Large intestine (tissue), 3 donors: Measurements from ENCODE around the gene ATP5F1A. TPM values are rescaled to one million over a fixed set of nuclear protein-coding genes. Genes with fewer than 3 reads are reported as not detected.

Experiments
- DNase-seq, 2 donors: peaks; one replicate each; pipeline versions ENCODE4 v3.0.0 to v3.0.0-alpha.2; 2013
- H3K27ac ChIP-seq: one replicate; pipeline ENCODE4 v1.5.1; 2013; ENCODE audit warnings: low read length
- H3K27me3 ChIP-seq: 2 replicates; pipeline ENCODE4 v1.6.1; 2013; ENCODE audit warnings: low read length; ENCODE audit not compliant: control insufficient read depth, insufficient read depth
- H3K36me3 ChIP-seq: 2 replicates; pipeline ENCODE4 v1.6.1; 2013; ENCODE audit warnings: low read length; ENCODE audit not compliant: control insufficient read depth, insufficient read depth
- H3K4me1 ChIP-seq: one replicate; pipeline ENCODE4 v1.6.1; 2013; ENCODE audit warnings: low read length; ENCODE audit not compliant: control insufficient read depth, insufficient read depth
- H3K4me3 ChIP-seq: one replicate; pipeline ENCODE4 v1.5.1; 2013; ENCODE audit warnings: low read length
- H3K9me3 ChIP-seq: one replicate; pipeline ENCODE4 v1.6.1; 2013; ENCODE audit warnings: mild to moderate bottlenecking, low read depth, low read length, moderate library complexity; ENCODE audit not compliant: control insufficient read depth
- WGBS: methylation state at CpG from one replicate; pipeline ENCODE4 v1.1.5; 2013; ENCODE audit warnings: low lambda C conversion rate; ENCODE audit not compliant: insufficient coverage; 5-methylcytosine and 5-hydroxymethylcytosine counted together
- polyA plus RNA-seq: library from polyadenylated mRNA; unstranded; fragments of 120-200 nt; gene quantifications from one replicate; pipeline ENCODE4 v1.2.1, GENCODE V29; 2013

The ATP5F1A gene
- polyA plus RNA-seq, 1 donor, result 638 TPM

GRCh38 chr18:46067438-46068007 lies 30.6 kb downstream of the ATP5F1A start:
- WGBS, result 73% methylated on average over 2 of the region's 5 CpGs
- Histone ChIP-seq H3K27me3 (no peaks in the 10 kb centered on the region), H3K27ac (no peak overlapping the region), H3K4me3 (no peak overlapping the region), H3K9me3 (no peaks in the 10 kb centered on the region), H3K36me3 (no peaks in the 10 kb centered on the region), H3K4me1 (peaks cover 6% of the 10 kb centered on the region)
- DNase-seq, result no peak

- H3K27ac ChIP-seq, result no peak overlapping the region
- H3K36me3 ChIP-seq, result no peaks in the 10 kb centered on the region
- H3K27me3 ChIP-seq, result no peaks in the 10 kb centered on the region
- DNase-seq, result no peak
- no peak overlapping the region for H3K4me3 ChIP-seq
- H3K4me1 ChIP-seq, result peaks cover 8% of the 10 kb centered on the region
- WGBS, result no CpG with 5 or more reads among the region's 5 CpGs
- no peaks in the 10 kb centered on the region for H3K9me3 ChIP-seq
Observed at GRCh38 chr18:46062781-46063180, 35.3 kb downstream of the ATP5F1A start.

GRCh38 chr18:46061796-46062195 lies 36.3 kb downstream of the ATP5F1A start:
- DNase-seq, result no peak
- WGBS, result 100% methylated on average over 1 of the region's 1 CpG
- Histone ChIP-seq H3K27ac (no peak overlapping the region), H3K4me3 (no peak overlapping the region), H3K27me3 (no peaks in the 10 kb centered on the region), H3K36me3 (no peaks in the 10 kb centered on the region), H3K9me3 (no peaks in the 10 kb centered on the region), H3K4me1 (peaks cover 8% of the 10 kb centered on the region)

DNA sequence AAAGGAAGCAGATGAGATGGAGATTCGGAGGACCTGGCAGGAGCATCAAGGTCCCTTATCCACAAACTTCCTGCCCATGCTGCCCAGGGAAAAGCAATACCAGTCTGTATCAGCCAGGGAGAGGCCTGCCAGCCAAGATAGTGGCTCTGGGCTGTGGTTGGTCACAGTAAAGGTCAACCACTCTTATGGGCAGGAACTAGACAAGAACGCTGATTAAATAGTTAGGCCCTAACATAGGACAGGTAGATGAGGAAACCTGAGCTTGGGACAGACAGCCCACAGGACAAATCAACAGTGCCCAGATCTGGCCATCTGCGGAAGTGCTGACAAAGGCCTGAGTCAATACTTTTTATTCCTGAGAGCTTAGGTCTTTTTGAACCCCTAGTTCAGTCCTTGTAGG lies 36.7 kb downstream of the ATP5F1A start:
- Histone ChIP-seq H3K4me3 (no peak overlapping the region), H3K27ac (no peak overlapping the region), H3K27me3 (no peaks in the 10 kb centered on the region), H3K36me3 (no peaks in the 10 kb centered on the region), H3K4me1 (peaks cover 8% of the 10 kb centered on the region), H3K9me3 (no peaks in the 10 kb centered on the region)
- DNase-seq, result no peak
- no CpG with 5 or more reads among the region's 3 CpGs for WGBS

DNA sequence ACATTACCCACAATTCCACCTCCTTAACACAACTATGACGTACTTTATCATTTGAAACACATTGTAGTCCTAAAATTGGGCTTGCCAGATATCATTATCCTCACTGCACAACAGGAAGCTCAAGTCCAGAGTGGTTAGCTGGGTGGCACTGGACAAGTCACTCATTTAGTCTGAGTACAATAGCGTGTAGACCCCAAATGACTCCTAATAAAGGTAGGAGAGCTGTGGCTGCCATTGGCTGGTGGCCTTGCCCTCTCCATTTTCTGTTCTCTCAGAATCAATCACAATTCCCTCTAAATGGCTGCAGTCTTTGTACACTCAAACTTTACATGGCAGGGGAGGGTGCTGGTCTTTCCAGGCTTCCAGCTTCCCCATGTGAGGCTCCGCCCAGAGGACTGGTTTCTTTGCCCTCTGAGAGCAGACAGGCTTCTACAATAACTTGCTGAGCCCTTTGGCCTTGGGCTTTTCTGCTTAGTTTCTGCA lies 37.7 kb downstream of the ATP5F1A start:
- peaks cover 8% of the 10 kb centered on the region for H3K4me1 ChIP-seq
- H3K27me3 ChIP-seq, result no peaks in the 10 kb centered on the region
- WGBS, result no CpG with 5 or more reads among the region's 3 CpGs
- no peaks in the 10 kb centered on the region for H3K36me3 ChIP-seq
- no peak overlapping the region for H3K4me3 ChIP-seq
- no peaks in the 10 kb centered on the region for H3K9me3 ChIP-seq
- peak overlapping the region; percentile 56 for H3K27ac ChIP-seq
- peak; percentile 53 to 78 for DNase-seq

GRCh38 chr18:46055838-46056230 lies 42.3 kb downstream of the ATP5F1A start:
- H3K4me1 ChIP-seq, result peaks cover 17% of the 10 kb centered on the region
- H3K27ac ChIP-seq, result no peak overlapping the region
- WGBS, result no CpG with 5 or more reads among the region's 4 CpGs

DNA sequence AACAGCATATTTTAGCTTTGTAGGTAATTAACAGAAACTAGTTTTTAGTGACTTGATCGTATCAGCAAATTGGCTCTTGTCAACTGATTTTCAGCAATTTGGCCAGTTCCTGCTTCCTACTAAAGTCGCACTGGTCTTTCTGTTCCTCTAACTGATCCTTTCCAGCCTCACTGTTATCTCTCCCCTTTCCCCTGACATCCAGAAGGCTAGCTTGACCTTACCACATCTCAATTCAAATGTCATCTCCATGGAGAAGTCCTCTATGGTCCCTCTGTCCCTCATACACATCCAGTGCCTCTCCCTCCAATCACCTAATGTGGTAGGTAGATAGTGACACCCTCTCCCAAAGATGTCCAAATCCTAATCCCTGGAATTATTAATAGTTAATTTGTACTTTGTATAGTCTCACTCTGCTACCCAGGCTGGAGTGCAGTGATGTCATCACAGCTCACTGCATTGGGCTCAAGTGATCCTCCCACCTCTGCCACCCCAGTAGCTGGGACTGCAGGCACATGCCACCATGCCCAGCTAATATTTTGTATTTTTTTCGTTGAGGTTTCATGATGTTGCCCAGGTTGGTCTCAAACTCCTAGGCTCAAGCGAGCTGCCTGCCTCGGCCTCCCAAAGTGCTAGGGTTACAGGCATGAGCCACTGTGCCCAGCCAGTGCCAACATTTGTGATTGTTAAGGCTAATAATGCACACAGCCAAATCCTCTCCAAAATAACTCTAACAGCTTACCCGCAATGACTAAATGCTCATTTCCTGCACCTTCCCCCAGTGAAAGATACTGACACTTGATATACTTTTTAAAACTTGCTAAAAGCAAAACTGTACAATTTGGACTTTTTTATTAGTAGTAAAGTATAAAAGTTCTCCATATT lies 42.9 kb downstream of the ATP5F1A start:
- H3K4me1 ChIP-seq, result peaks cover 11% of the 10 kb centered on the region
- H3K9me3 ChIP-seq, result no peaks in the 10 kb centered on the region
- no peak overlapping the region for H3K4me3 ChIP-seq
- H3K36me3 ChIP-seq, result no peaks in the 10 kb centered on the region
- no peak overlapping the region for H3K27ac ChIP-seq
- DNase-seq, result no peak
- WGBS, result 93% methylated on average over 3 of the region's 6 CpGs
- H3K27me3 ChIP-seq, result no peaks in the 10 kb centered on the region

More at GRCh38 chr18:46055838-46056230, 42.3 kb downstream of the ATP5F1A start:
- H3K9me3 ChIP-seq, result no peaks in the 10 kb centered on the region
- no peaks in the 10 kb centered on the region for H3K36me3 ChIP-seq
- no peak for DNase-seq
- H3K27me3 ChIP-seq, result no peaks in the 10 kb centered on the region
- no peak overlapping the region for H3K4me3 ChIP-seq

- Histone ChIP-seq H3K27me3 (no peaks in the 10 kb centered on the region), H3K36me3 (no peaks in the 10 kb centered on the region), H3K9me3 (peaks cover 6% of the 10 kb centered on the region), H3K27ac (no peak overlapping the region), H3K4me1 (peaks cover 10% of the 10 kb centered on the region), H3K4me3 (no peak overlapping the region)
- no peak for DNase-seq
- 95% methylated on average over 3 of the region's 6 CpGs for WGBS
Observed at GRCh38 chr18:46053368-46054095, 44.6 kb downstream of the ATP5F1A start.

DNA sequence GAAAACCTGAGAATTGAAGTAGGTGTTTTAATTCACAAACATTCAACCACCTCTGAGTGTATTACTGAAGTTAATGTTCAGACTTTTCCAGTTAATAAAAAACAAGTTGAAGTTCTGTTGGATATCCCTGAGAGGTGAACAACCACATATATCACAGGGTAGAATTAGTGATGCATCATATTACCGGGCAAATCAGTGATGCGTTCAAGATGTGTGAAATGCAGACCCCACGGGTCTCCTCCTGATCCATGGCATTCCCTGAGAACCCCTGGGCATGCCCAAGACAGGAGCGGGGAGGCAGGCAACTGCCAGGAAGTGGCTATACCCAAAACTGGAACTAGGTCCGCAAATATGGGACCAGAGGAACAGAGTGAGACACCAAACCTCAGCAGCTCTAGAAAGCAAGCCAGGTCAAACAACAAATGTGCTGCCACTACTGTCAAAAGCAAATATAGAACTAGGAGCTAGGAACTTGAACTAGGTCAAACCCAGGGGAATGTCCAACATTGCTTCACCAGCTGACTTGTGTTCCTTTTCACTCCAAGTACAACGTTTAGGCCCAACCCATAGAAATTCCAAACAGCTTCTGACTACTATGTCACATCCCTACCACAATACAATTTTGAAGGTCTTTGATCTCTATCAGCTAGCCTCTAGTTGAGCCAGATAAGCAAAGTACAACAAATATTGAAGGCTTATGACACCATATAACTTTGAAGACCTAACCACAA lies 46.2 kb downstream of the ATP5F1A start:
- Histone ChIP-seq H3K4me3 (no peak overlapping the region), H3K36me3 (no peaks in the 10 kb centered on the region), H3K27me3 (no peaks in the 10 kb centered on the region), H3K27ac (peak overlapping the region; percentile 70), H3K4me1 (peaks cover 10% of the 10 kb centered on the region), H3K9me3 (peaks cover 8% of the 10 kb centered on the region)
- WGBS, result no CpG with 5 or more reads among the region's 6 CpGs
- peak; percentile 47 to 68 for DNase-seq

DNA sequence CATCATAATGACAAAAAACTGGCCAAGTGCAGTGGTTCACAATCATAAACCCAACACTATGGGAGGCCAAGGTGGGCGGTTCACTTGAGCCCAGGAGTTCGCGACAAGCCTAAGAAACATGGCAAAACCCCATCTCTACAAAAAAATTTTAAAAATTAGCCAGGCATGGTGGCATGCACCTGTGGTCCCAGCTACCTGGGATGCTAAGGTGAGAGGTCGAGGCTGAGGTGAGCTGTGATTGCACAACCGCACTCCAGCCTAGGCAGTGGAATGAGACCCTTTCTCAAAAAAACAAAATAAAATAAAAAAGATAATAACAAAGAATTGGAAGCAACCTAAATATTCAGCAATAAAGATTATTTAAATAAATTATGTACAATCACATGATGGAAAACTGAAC lies 47.8 kb downstream of the ATP5F1A start:
- peaks cover 8% of the 10 kb centered on the region for H3K9me3 ChIP-seq

More for the DNA sequence above, 47.8 kb downstream of the ATP5F1A start:
- WGBS, result 100% methylated on average over 1 of the region's 5 CpGs
- Histone ChIP-seq H3K27me3 (no peaks in the 10 kb centered on the region), H3K27ac (no peak overlapping the region), H3K36me3 (no peaks in the 10 kb centered on the region), H3K4me3 (no peak overlapping the region), H3K4me1 (peaks cover 10% of the 10 kb centered on the region)
- DNase-seq, result no peak
